Keratinocyte (primary cell): ENCODE measurements around the gene DMBX1. TPM values are rescaled to one million over a fixed set of nuclear protein-coding genes. Genes with fewer than 3 reads are reported as not detected.

Source experiments
- DNase-seq: peaks from one replicate; pipeline ENCODE4 v3.0.0-alpha.2; 2011; ENCODE audit warnings: low read depth, missing footprints, low spot score
- FAIRE-seq: peaks from 2 replicates; lab custom pipeline; 2011; peaks lifted over from hg19 to GRCh38; lab: Jason Lieb, UNC
- H2AFZ ChIP-seq: 2 replicates; pipeline ENCODE4 v1.6.0; 2012; ENCODE audit warnings: low read length, control low read depth, inconsistent platforms; ENCODE audit not compliant: control insufficient read depth
- H3K27ac ChIP-seq: 2 replicates; pipeline ENCODE4 v1.5.1; 2011; ENCODE audit warnings: low read length; ENCODE audit not compliant: control insufficient read depth, insufficient read depth
- H3K27me3 ChIP-seq: 3 replicates; pipeline ENCODE4 v1.6.0; 2011; ENCODE audit warnings: low read length; ENCODE audit not compliant: control insufficient read depth, insufficient read depth; ENCODE audit errors: extremely low read depth
- H3K36me3 ChIP-seq, 2 experiments: 2 replicates in 1 of 2; 3 replicates in 1 of 2; pipeline ENCODE4 v1.5.1; 2011; ENCODE audit warnings: low read length in 2 of 2, mild to moderate bottlenecking in 1 of 2; ENCODE audit not compliant: control insufficient read depth in 2 of 2, insufficient read depth in 2 of 2; ENCODE audit errors: extremely low read depth in 1 of 2
- H3K4me1 ChIP-seq: 3 replicates; pipeline ENCODE4 v1.5.1; 2011; ENCODE audit warnings: low read length; ENCODE audit not compliant: control insufficient read depth, insufficient read depth; ENCODE audit errors: extremely low read depth
- H3K4me2 ChIP-seq: 3 replicates; pipeline ENCODE4 v1.6.0; 2011; ENCODE audit warnings: low read depth, low read length; ENCODE audit not compliant: control insufficient read depth, insufficient read depth; ENCODE audit errors: extremely low read depth
- H3K4me3 ChIP-seq, 3 experiments: fragments of 200-600 bp in 1 of 3; sonication (generic) in 1 of 3; 2 replicates in 2 of 3; 3 replicates in 1 of 3; pipeline ENCODE4 v1.5.1; 2011 to 2016; ENCODE audit warnings: low read length in 3 of 3, mild to moderate bottlenecking in 3 of 3, control low read depth in 2 of 3, inconsistent platforms in 1 of 3, low read depth in 1 of 3, mixed read lengths in 1 of 3, mixed run types in 1 of 3, moderate library complexity in 1 of 3; ENCODE audit not compliant: control insufficient read depth in 2 of 3, insufficient read depth in 2 of 3; ENCODE audit errors: extremely low read depth in 1 of 3
- H3K79me2 ChIP-seq: 2 replicates; pipeline ENCODE4 v1.6.0; 2012; ENCODE audit warnings: low read length; ENCODE audit not compliant: control insufficient read depth, insufficient read depth
- H3K9ac ChIP-seq: 3 replicates; pipeline ENCODE4 v1.6.0; 2011; ENCODE audit warnings: low read length; ENCODE audit not compliant: control insufficient read depth, insufficient read depth; ENCODE audit errors: extremely low read depth
- H3K9me1 ChIP-seq: 3 replicates; pipeline ENCODE4 v1.6.0; 2011; ENCODE audit warnings: low read length; ENCODE audit not compliant: control insufficient read depth, insufficient read depth; ENCODE audit errors: extremely low read depth
- H3K9me3 ChIP-seq: 2 replicates; pipeline ENCODE4 v1.5.1; 2012; ENCODE audit warnings: low read depth, low read length; ENCODE audit not compliant: control insufficient read depth
- H4K20me1 ChIP-seq: 3 replicates; pipeline ENCODE4 v1.6.0; 2011; ENCODE audit warnings: low read length; ENCODE audit not compliant: control insufficient read depth, insufficient read depth; ENCODE audit errors: extremely low read depth
- CTCF ChIP-seq, 3 experiments: IDR thresholded peaks in 1 of 3; conservative IDR thresholded peaks in 1 of 3; optimal IDR thresholded peaks in 1 of 3; 2 replicates in 2 of 3; 3 replicates in 1 of 3; pipeline versions ENCODE3 to v1.5.1; 2011; ENCODE audit warnings: low read length in 3 of 3, mild to moderate bottlenecking in 3 of 3, moderate library complexity in 2 of 3, control low read depth in 1 of 3, inconsistent platforms in 1 of 3; ENCODE audit not compliant: insufficient read depth in 2 of 3; ENCODE audit errors: extremely low read depth in 1 of 3
- EZH2 ChIP-seq: IDR thresholded peaks from one replicate; pipeline ENCODE4 v1.6.1; 2012; ENCODE audit warnings: inconsistent platforms, mild to moderate bottlenecking, low read length, moderate library complexity
- dilution Hi-C: fragments of 300-500 bp; cut with MboI; formaldehyde crosslinking; loops from one replicate; pipeline ENCODE4 v1.7.0; 2020; ENCODE audit warnings: low sequenced_read_pairs; ENCODE audit not compliant: extremely low pct_ligation_motif_present
- polyA plus RNA-seq, 5 experiments: library from polyadenylated mRNA; depleted of rRNA in 3 of 5; stranded (reverse) in 3 of 5; stranded (forward) in 1 of 5; unstranded in 1 of 5; fragments of >200 nt; gene quantifications; 1 replicate in 1 of 5; 2 replicates in 3 of 5; 3 replicates in 1 of 5; pipeline versions ENCODE4 v1.2.1 to v1.2.3, GENCODE V29; 2011 to 2012; ENCODE audit warnings: missing spikeins in 2 of 5, low read depth in 1 of 5, low replicate concordance in 1 of 5

The DMBX1 gene
- polyA plus RNA-seq, 1 donor (not counting 4 experiments of a cell fraction or from before 2014, with no cell fraction given): not detected

- dilution Hi-C loops: no loop called here
- no peak for TF ChIP-seq EZH2
- no peak for TF ChIP-seq CTCF (optimal IDR thresholded peaks at IDR 0.05 in 1 of 3, IDR thresholded peaks at IDR 0.05 in 1 of 3, conservative IDR thresholded peaks at IDR 0.05 in 1 of 3; ENCODE audit: extremely low read depth in 1 of 3, insufficient read depth in 2 of 3, low read length in 3 of 3)
- no peaks in the 10 kb centered on the region for H3K79me2 ChIP-seq
- H3K27me3 ChIP-seq: peaks cover 49% of the 10 kb centered on the region
- FAIRE-seq (no peak), DNase-seq (no peak)
- H2AFZ ChIP-seq: no peak overlapping the region
- H3K4me1 ChIP-seq: peaks cover 5% of the 10 kb centered on the region
- no peaks in the 10 kb centered on the region for H4K20me1 ChIP-seq
- no peak overlapping the region for H3K4me2 ChIP-seq
- no peak overlapping the region for H3K27ac ChIP-seq
- H3K4me3 ChIP-seq: no peak overlapping the region
- no peaks in the 10 kb centered on the region for H3K9me3 ChIP-seq
- H3K9me1 ChIP-seq: no peaks in the 10 kb centered on the region
- H3K9ac ChIP-seq: no peak overlapping the region
- no peaks in the 10 kb centered on the region for H3K36me3 ChIP-seq
These were observed 19.8 kb upstream of the DMBX1 start for GRCh38 chr1:46469881-46470280.

GRCh38 chr1:46471848-46472492 is 17.7 kb upstream of the DMBX1 start:
- H3K79me2 ChIP-seq: no peaks in the 10 kb centered on the region
- no peaks in the 10 kb centered on the region for H3K36me3 ChIP-seq
- peaks cover 33% of the 10 kb centered on the region for H3K27me3 ChIP-seq
- H3K27ac ChIP-seq: no peak overlapping the region
- no peaks in the 10 kb centered on the region for H3K9me1 ChIP-seq
- dilution Hi-C loops: no loop called here
- no peak for FAIRE-seq
- H2AFZ ChIP-seq: no peak overlapping the region
- no peak overlapping the region for H3K4me2 ChIP-seq
- TF ChIP-seq CTCF (optimal IDR thresholded peaks at IDR 0.05 in 1 of 3, IDR thresholded peaks at IDR 0.05 in 1 of 3, conservative IDR thresholded peaks at IDR 0.05 in 1 of 3; ENCODE audit: extremely low read depth in 1 of 3, insufficient read depth in 2 of 3, low read length in 3 of 3): no peak
- no peak for TF ChIP-seq EZH2
- no peak overlapping the region for H3K9ac ChIP-seq
- DNase-seq: no peak
- no peaks in the 10 kb centered on the region for H4K20me1 ChIP-seq
- no peaks in the 10 kb centered on the region for H3K9me3 ChIP-seq
- H3K4me1 ChIP-seq: peaks cover 3% of the 10 kb centered on the region
- H3K4me3 ChIP-seq: no peak overlapping the region
